GM21717 (cell line): ENCODE data around the gene SMAP2.
A peak's percentile ranks its signal among the peaks of the same experiment; 100 is the strongest.

ENCODE experiments used
- ATAC-seq: cut with Tn5 transposase; IDR thresholded peaks from one replicate; pipeline ENCODE4 v1.9.1; 2021; ENCODE audit warnings: mild to moderate bottlenecking, moderate library complexity; ENCODE audit not compliant: unreplicated experiment

The SMAP2 gene

DNA sequence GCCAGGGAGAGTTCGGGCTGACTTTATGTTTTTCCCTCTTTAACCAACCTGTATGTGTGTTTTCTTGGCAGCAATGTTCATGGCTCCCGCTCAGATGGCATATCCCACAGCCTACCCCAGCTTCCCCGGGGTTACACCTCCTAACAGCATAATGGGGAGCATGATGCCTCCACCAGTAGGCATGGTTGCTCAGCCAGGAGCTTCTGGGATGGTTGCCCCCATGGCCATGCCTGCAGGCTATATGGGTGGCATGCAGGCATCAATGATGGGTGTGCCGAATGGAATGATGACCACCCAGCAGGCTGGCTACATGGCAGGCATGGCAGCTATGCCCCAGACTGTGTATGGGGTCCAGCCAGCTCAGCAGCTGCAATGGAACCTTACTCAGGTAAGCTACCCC lies 43.2 kb downstream of the SMAP2 start:
- ATAC-seq, result no peak

DNA sequence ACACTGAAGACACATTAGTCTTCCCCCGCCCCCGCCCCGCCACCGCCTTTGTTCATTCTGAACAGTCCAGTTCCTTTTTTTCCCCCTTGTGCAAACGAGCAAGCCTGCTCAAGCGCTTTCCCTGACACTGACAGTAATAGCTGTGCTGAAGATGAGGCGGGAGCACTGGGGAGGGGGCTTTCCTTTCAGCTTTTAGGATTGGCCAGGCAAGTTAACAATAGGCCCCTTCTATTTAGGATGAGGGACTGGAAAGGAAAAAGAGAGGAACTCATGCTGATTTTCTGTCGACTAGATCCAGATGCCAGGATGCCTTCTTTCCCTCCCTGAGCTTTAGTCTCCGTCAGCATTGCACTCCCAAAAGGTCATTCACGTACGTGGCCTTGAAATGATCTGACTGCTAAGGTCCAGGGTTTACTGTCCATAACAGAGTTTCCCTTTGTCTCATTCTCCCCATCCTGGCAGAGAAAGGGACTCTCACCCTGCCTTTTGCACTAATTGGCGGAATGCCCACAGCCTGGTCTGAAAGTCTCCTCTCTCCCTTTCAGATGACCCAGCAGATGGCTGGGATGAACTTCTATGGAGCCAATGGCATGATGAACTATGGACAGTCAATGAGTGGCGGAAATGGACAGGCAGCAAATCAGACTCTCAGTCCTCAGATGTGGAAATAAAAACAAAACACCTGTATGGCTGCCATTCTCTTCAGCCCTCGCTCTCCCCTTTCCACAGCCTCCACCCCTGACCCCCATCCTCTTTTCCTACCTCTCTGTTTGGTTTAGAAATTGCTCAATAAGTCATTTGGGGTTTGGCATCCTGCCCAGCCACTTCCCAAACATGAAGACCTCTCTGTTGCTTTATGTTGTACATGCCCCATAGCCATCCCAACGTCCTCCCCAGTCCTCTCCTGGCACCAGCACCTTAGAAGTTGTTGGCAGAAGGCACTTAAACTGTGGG lies 48.2 kb downstream of the SMAP2 start:
- no peak for ATAC-seq

DNA sequence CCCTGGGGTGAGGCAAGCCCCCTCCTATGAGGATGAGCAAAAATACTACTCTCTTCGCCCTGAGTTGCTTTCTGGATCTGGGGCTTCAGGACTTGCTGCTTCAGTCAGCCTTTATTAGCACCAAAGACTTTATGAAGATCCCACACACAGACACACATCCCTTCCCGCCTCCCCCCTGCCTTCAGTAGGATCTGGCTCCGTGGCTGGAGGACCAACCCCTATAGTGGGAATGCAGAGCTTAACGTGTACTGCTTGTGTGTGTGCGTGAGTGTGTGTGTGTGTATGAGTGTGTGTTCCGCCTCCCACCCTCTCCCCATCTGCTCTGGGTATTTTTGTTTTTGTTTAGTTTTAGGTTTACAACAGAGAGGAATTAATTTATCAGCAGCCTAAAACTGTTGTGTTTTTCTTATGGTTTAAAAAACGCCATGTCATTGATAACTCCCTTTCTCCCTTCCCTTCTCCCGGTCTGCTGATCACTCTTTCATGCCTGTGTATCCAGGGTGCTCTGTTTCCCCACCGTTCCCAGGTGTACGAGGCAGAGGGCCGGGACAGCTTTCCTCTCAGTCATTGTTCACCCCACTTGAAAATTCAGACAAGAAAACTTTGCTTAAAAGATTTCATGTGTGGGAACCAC lies 49.2 kb downstream of the SMAP2 start:
- no peak for ATAC-seq

DNA sequence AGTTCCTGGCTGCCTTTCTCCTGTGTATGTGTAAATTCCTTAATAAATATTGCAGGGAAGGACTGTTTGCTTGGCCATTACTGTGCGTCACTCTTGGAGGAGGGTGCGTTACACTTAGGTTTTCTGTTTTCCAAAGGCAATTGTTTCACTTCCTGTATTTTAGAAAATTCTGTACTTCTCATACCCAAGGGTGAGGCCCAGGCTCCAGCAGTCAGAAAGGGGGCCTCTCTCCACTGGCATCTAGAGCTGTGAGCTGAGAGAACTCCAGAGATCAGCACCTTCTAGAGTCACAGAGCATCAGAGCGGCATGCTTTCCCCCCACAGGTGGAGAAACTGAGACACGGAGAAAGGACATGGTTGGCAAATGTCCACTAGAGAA lies 49.7 kb downstream of the SMAP2 start:
- ATAC-seq, result no peak

DNA sequence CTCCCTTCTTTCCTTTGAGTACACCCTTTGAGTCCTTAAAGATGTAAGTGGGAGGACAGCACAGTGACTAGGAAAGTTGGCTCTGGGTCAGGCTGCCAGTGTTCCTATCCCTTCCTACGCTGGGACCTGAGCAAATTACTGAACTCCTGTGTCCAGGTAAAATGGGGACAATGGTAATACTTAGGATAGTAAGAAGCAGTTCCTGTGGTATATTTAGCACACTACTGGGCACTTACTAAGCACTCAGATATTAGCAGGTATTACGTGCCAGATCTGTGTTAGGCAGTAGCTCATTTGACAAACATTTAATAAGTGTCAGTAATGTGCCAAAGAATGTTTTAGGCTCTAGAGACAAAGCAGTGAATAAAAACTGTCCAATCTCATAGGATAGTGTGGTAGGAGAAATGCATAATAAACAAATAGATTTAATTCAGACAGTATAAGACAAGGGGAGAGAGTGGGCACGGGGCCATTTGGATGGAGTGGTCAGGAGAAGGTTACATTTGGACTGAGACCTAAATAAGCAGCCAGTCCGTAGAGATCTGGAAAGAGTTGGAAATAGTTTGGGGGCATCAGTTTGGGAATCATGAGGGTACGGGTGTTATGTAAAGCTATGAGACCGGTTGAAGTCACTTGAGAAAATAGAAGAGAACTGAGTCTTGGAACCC lies 50.6 kb downstream of the SMAP2 start:
- no peak for ATAC-seq

DNA sequence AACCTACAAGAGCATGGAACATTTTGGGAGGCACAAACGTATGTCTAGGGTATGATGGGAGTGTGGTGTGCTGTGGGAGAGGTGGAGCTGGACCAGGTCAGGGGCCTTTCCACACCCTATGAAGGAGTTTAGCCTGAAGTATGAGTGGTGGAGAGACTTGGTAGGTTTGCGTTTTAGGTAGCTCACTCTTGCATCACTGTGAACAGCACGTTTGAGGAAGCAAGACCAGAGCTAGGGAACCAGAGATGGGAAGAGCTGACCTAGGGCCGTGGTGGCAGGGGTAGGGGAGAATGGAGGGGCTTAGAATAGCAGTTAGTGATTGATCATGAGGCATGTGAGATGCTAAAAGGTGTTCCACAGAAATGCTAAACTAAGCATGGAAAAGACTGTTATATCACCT lies 51.7 kb downstream of the SMAP2 start:
- ATAC-seq, result no peak

DNA sequence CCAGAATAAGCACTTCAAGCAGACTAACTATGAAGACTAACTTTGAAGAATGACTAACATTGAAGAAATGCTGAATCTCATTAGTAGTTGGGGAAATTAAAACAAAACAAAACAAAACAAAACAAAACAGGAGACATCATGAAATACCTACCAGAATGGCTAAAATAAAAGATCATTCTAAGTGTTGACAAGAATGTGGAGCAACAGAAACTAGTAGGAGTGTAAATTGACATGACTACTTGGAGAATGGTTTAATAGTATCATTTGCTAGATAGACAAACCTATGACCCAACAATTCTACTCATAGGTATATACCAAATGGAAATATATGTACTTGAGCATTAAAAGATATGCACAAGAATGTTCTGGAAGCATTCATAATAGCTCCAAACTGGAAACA lies 57.9 kb downstream of the SMAP2 start:
- no peak for ATAC-seq

DNA sequence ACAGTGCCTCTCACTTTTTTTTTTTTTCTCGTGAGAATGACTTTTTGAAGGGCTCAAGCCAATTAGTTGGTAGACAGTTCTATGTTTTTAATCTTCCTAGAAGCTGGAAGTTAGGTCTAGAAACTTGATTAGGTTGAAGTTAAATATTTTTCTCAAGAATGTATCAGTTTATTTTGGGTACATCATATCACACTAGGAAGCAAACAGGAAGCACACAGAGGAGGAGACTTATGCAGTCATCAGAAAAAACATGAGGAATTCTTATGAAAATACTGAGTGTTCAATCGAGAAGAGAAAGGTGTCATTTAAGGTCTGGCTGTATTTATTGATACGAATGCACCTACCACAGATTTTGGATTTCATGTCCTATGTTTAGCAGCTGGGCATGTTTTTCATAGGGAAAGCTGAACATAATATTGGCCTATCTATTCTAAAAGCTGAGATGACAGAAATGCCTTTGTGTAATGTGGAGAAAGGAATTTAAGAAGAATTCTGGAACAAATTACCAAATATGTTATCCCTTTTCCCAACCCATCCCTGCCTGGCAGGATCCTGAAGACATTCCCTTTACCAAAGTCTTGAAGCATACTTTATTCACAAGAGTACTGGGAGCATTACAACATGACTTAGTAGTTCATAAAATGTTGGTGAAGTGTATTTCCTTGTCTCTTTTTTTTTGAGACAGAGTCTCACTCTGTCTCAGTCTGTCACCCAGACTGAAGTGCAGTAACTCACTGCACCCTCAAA lies 59.3 kb downstream of the SMAP2 start:
- ATAC-seq, result no peak

DNA sequence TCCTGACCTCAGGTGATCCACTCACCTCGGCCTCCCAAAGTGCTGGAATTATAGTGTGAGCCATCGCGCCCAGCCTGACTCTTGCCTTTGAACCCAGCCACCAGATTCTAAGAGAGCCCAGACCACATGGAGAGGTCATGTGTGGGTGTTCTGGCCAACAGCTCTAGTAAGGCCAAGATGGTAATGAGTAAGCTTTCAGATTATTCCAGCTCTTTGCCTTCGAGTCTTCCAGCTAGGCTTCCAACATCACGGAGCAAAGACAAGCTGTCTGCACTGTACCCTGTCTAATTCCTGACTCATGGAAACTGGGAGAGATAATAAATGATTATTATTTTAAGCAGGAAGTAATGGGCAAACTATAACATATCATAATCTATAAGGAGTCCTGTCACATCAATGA lies 61.9 kb downstream of the SMAP2 start:
- ATAC-seq, result no peak

DNA sequence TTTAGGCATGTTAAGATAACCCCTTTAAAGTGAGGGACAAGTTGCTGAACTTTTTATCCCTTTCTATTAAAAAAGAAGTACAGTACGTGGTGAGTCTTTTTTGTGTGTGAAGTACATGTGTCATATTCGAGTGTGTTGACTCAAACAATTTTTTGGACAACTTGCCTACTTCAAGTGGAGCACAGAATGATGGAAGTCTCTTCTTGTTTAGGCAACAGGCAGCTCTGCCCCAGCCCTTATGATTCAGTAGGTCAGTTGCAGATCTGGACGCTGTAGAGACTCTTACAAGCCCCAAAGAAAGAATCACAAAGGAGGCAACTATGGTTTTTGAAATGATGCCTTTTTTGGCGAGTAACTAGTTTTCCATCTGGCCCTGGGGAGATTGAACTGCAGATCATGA lies 62.3 kb downstream of the SMAP2 start:
- ATAC-seq, result no peak

DNA sequence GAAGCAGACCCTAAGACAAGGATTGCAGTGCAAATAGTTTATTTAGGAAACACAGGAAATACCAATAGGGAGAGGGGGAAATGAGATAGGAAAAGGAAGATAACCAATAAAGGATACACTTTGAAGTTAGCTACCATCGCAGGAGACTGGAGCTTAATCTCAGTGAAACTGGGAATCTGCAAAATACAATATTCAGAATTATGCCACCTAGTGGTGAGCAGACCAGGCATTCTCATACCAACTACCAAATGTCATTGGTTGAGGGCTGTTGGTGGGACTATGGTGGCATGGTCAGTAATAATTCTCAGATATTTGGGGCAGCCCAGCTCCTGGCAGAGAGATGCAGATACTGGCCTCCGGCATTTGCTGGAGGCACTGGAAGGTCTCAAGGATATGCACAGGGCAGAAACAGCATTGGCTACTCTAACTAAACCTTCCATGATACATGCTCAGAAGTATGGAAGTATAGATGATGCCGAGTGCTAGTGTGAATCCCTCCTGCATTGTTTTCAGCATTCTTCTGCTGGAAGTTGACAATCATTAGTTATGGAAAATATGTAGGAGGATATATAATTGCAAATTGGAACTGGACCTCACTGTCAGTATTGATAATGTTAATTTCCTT lies 65.0 kb downstream of the SMAP2 start:
- ATAC-seq, result no peak

DNA sequence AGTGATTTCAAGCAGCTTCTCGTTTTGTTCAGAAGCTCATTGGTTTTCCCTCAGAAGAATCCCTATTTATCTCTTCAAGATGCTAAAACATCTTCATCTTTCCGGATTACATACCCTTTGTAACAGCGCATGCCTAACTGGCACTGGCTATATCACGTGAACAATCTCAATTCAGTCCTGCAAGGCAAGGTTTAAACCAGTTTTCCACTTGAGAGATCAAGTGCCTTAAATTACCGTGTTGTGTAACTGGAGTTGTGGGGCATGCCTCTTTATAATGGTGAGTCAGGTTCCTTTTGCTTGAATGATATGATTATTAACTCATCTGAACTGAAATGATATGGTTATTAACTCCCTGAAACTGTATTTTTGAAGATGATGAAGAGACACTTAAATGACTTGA lies 65.7 kb downstream of the SMAP2 start:
- no peak for ATAC-seq

DNA sequence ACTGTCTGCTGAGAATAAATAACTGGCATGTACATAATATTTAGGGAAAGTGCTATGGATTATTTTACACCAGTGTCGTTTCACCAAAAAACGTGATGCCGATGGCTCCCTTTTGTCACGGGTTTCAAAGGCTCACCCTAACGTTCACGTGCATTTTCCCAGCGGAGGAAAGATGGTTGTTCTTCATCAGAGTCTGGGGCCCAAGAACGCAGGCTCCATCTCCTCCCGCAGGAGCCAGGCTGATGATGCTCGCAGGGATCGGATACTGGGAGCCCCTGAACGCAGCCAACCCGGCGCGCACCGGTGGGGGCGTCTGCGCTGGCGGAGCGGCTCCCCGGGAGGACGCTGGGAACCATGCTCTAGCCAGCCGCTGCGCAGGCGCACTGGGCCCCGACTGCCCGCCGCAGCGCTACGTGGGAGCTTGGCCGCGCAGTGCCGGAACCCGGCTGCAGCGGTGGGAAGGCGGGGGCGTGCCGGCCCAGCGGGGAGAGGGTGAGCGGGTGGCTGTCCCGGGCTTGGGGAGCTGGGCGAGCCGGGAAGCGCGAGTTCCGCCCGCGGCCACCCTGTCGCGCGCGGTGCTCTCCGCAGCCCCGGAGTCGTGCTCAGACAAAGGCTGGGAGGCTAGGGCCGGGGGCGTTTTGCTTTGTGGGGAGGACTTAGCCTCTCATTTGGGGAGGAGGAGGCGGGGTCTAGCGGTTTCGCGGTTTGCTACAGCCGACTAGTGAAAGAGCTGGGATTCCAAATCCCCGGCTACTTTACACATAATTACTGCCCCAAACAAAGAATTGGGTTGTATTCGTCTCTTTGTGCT lies 76.4 kb downstream of the SMAP2 start, which contains the start of gene ZFP69B:
Gene ZFP69B (plus strand): TSS at position 793 of the 811 bp plus-strand sequence. CDS start 486 bp downstream, outside the sequence.
- ATAC-seq, result peak; percentile 57

DNA sequence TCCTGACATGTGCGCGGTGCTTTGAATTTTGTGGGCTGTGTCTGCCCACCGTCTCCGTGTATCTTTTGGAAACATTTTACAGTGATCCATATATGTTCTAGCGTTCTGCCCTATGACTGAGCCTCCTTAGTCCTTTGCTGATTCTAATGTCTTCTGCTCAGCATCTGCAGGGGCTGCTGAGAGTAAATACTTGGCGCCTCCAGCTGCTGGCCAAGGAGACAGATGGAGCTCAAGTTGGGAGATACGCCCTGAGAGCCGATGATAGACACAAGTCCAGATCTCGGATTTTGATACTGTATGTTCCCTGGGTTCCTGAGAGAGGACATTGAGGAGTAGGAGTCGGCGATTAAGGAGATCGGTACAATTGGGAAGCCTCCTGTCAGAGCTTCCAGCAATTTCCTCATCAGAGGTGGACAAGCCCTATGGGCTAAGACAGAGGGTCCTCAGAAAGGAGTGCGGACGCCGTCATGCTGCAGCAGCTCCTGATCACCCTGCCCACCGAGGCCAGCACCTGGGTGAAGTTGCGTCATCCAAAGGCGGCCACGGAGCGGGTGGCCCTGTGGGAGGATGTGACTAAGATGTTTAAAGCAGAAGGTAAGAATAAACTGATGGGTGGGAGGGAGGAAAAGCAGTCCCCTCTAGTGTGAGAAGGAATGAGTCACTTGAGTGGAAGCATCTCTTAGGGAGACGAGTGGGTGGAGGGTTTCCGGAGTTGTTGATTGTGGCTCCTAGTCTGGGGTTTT lies 77.1 kb downstream of the SMAP2 start:
- ATAC-seq, result peak; percentile 59

DNA sequence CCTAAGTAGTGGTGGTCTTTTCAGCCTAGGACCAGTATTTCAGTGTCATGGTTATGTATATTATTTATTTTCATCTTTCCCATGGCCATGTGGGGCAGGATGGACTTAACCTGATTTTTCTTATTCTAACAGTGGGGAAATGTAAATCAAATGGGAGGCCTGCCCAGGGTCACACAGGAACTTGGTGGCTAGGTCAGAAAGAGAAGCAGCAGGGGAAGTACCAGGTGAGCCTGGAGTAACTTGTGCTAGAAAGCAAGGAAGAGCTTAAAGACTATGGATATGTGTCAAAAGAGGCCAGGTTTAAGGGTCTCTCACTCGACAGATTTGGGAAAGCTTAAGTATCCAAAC lies 77.7 kb downstream of the SMAP2 start:
- ATAC-seq, result peak; percentile 6

DNA sequence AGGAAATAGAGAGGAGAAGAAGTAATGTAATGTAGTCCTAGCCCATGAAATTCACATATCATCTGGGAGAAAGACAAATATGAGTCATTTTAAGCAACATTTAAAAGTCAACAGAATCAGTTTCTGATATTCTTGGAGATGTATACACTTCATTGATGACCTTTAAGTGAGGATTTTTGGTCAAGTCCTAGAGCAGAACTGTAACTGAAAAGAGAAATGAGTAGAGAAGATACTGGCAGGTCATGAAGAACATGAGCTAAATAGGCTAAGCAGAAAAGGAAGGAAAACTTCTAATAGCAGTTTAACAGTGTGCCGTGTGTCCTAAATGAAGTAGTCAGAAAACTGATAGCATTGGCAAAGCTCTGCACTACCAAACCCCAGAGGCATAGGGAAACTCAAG lies 81.3 kb downstream of the SMAP2 start:
- ATAC-seq, result no peak

DNA sequence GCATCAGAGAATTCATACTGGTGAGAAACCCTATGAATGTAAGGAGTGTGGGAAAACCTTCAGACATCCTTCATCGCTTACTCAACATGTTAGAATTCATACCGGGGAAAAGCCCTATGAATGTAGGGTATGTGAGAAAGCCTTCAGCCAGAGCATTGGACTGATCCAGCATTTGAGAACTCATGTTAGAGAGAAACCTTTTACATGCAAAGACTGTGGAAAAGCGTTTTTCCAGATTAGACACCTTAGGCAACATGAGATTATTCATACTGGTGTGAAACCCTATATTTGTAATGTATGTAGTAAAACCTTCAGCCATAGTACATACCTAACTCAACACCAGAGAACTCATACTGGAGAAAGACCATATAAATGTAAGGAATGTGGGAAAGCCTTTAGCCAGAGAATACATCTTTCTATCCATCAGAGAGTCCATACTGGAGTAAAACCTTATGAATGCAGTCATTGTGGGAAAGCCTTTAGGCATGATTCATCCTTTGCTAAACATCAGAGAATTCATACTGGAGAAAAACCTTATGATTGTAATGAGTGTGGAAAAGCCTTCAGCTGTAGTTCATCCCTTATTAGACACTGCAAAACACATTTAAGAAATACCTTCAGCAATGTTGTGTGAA lies 89.5 kb downstream of the SMAP2 start:
- no peak for ATAC-seq

DNA sequence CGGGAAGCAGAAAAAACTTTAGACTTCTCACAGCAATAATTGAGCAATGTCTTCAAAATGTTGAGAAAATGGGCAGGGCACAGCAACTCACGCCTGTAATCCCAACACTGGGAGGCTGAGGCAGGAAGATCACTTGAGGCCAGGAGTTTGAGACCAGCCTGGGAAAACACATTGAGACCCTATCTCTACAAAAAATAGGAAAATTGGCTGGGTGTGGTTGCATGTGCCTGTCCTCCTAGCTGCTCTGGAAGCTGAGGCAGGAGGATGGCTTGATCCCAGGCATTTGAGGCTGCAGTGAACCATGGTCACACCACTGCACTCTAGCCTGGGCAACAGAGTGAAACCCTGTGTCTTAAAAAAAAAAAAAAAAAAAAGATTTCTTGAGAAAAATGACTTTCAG lies 95.8 kb downstream of the SMAP2 start:
- ATAC-seq, result no peak
